B cell (primary cell): Measurements from ENCODE around the gene ZBTB44. TPM values are rescaled to one million over a fixed set of nuclear protein-coding genes. Genes with fewer than 3 reads are reported as not detected.

Source experiments
- ATAC-seq: fragments of 200-7000 bp; cut with Tn5 transposase; one replicate; pipeline ENCODE4 v1.10.0; 2021; ENCODE audit warnings: low read depth, mild to moderate bottlenecking, moderate number of reproducible peaks, moderate library complexity
- CTCF ChIA-PET: fragments of 350-600 bp; sonication (Branson Sonifier 250); formaldehyde crosslinking; loops from one replicate; lab custom pipeline; 2021; ENCODE audit warnings: antibody characterized with exemption, inconsistent platforms; lab: Charles Lee
- POLR2A ChIA-PET: fragments of 350-600 bp; sonication (Branson Sonifier 250); formaldehyde crosslinking; loops from one replicate; lab custom pipeline; 2021; ENCODE audit warnings: antibody characterized with exemption; lab: Charles Lee
- DNase-seq: peaks from one replicate; pipeline ENCODE4 v3.0.0; 2013
- H2AFZ ChIP-seq: 2 replicates; pipeline ENCODE4 v1.6.1; 2012; ENCODE audit warnings: mild to moderate bottlenecking, low read depth, low read length; ENCODE audit not compliant: insufficient read depth, poor library complexity, severe bottlenecking
- H3K27ac ChIP-seq, 2 donors: 1 replicate in 1 of 2; 2 replicates in 1 of 2; pipeline ENCODE4 v1.5.1; 2012 to 2013; ENCODE audit warnings: low read length in 2 of 2, mild to moderate bottlenecking in 2 of 2, moderate library complexity in 1 of 2
- H3K27me3 ChIP-seq, 4 experiments: fragments of 200-600 bp in 1 of 4; sonication (generic) in 1 of 4; replicated peaks in 1 of 4; 1 replicate in 2 of 4; 2 replicates in 2 of 4; pipeline versions ENCODE4 v1.6.1 to v1.7.0; 2013 to 2016; ENCODE audit warnings: low read length in 3 of 4, mild to moderate bottlenecking in 2 of 4, mixed read lengths in 1 of 4, moderate library complexity in 1 of 4; ENCODE audit not compliant: insufficient read depth in 4 of 4, control insufficient read depth in 3 of 4; ENCODE audit errors: control extremely low read depth in 1 of 4
- H3K36me3 ChIP-seq, 2 experiments: replicated peaks in 1 of 2; 1 replicate in 1 of 2; 2 replicates in 1 of 2; pipeline versions ENCODE4 v1.6.1 to v1.7.1; 2013; ENCODE audit warnings: low read length in 1 of 2; ENCODE audit not compliant: insufficient read depth in 2 of 2, control insufficient read depth in 1 of 2; ENCODE audit errors: control extremely low read depth in 1 of 2, extremely low read depth in 1 of 2
- H3K4me1 ChIP-seq, 2 donors: fragments of 200-600 bp in 1 of 2; sonication (generic) in 1 of 2; 1 replicate in 1 of 2; 2 replicates in 1 of 2; pipeline versions ENCODE4 v1.5.1 to v1.6.1; 2013 to 2017; ENCODE audit warnings: low read length in 2 of 2; ENCODE audit not compliant: control insufficient read depth in 2 of 2, insufficient read depth in 2 of 2
- H3K4me2 ChIP-seq: replicated peaks from 2 replicates; pipeline ENCODE3; 2012; ENCODE audit warnings: mild to moderate bottlenecking, low read depth, low read length; ENCODE audit not compliant: poor library complexity, severe bottlenecking
- H3K4me3 ChIP-seq, 5 experiments: fragments of 200-600 bp in 1 of 5; sonication (generic) in 1 of 5; 1 replicate in 3 of 5; 2 replicates in 2 of 5; pipeline versions ENCODE4 v1.5.1 to v1.7.0; 2011 to 2016; ENCODE audit warnings: low read length in 4 of 5, mild to moderate bottlenecking in 4 of 5, low read depth in 2 of 5, control low read depth in 1 of 5, moderate library complexity in 1 of 5; ENCODE audit not compliant: insufficient read depth in 1 of 5; ENCODE audit errors: control extremely low read depth in 1 of 5, extremely low read depth in 1 of 5
- H3K79me2 ChIP-seq: fragments of 200-600 bp; sonication (generic); one replicate; pipeline ENCODE4 v1.6.0; 2016; ENCODE audit warnings: low read length; ENCODE audit not compliant: control insufficient read depth, insufficient read depth
- H3K9ac ChIP-seq: fragments of 200-600 bp; sonication (generic); 2 replicates; pipeline ENCODE4 v1.6.1; 2017; ENCODE audit warnings: mild to moderate bottlenecking, low read length, moderate library complexity
- H3K9me3 ChIP-seq, 3 donors: one replicate each; pipeline versions ENCODE4 v1.6.1 to v1.7.1; 2013; ENCODE audit warnings: low read length in 2 of 3; ENCODE audit not compliant: control insufficient read depth in 2 of 3, insufficient read depth in 1 of 3; ENCODE audit errors: control extremely low read depth in 1 of 3
- H4K20me1 ChIP-seq: 2 replicates; pipeline ENCODE4 v1.6.0; 2012; ENCODE audit warnings: mild to moderate bottlenecking, low read length; ENCODE audit not compliant: insufficient read depth, control insufficient read depth, poor library complexity, severe bottlenecking
- H3K27ac Mint-ChIP-seq: one replicate; pipeline ENCODE4 v1.8.0; 2021; ENCODE audit warnings: mixed read lengths
- H3K27me3 Mint-ChIP-seq: one replicate; pipeline ENCODE4 v1.8.0; 2021; ENCODE audit warnings: mixed read lengths
- H3K4me1 Mint-ChIP-seq: one replicate; pipeline ENCODE4 v1.8.0; 2021; ENCODE audit warnings: mixed read lengths
- H3K4me3 Mint-ChIP-seq: one replicate; pipeline ENCODE4 v1.8.0; 2021; ENCODE audit warnings: mixed read lengths
- H3K9me3 Mint-ChIP-seq: one replicate; pipeline ENCODE4 v1.8.0; 2022; ENCODE audit warnings: mixed read lengths; ENCODE audit not compliant: insufficient read depth
- EZH2 ChIP-seq: IDR thresholded peaks from 2 replicates; pipeline ENCODE4 v1.6.1; 2012; ENCODE audit warnings: borderline replicate concordance, low read depth, mild to moderate bottlenecking, moderate library complexity, low read length; ENCODE audit not compliant: insufficient read depth, poor library complexity, severe bottlenecking
- WGBS: methylation state at CpG from one replicate; pipeline ENCODE4 v1.1.5; 2013; ENCODE audit warnings: missing lambda C conversion rate; ENCODE audit not compliant: insufficient coverage; 5-methylcytosine and 5-hydroxymethylcytosine counted together
- intact Hi-C: fragments of 100-400 bp; cut with micrococcal nuclease; formaldehyde crosslinking; loops from one replicate; pipeline ENCODE4 v1.10.0; 2022
- polyA plus RNA-seq: library from polyadenylated mRNA; depleted of rRNA; stranded (reverse); fragments of >200 nt; gene quantifications from 2 replicates; pipeline ENCODE4 v1.2.3, GENCODE V29; 2012
- total RNA-seq, 2 donors: library from RNA; stranded (reverse); fragments of 120-200 nt in 1 of 2; gene quantifications; 1 replicate in 1 of 2; 2 replicates in 1 of 2; pipeline versions ENCODE4 v1.2.3 to v1.2.4, GENCODE V29; 2013 to 2022
- TF ChIP-seq, protein P1 (sequence below): fragments of 200-600 bp; IDR thresholded peaks from one replicate; pipeline ENCODE4 v1.8.0; 2022; ENCODE audit warnings: antibody characterized with exemption, mild to moderate bottlenecking

Gene ZBTB44
- total and polyA plus RNA-seq, 2 donors (not counting 1 experiment from before 2014, with no cell fraction given): 23.3 to 89.4 TPM

DNA sequence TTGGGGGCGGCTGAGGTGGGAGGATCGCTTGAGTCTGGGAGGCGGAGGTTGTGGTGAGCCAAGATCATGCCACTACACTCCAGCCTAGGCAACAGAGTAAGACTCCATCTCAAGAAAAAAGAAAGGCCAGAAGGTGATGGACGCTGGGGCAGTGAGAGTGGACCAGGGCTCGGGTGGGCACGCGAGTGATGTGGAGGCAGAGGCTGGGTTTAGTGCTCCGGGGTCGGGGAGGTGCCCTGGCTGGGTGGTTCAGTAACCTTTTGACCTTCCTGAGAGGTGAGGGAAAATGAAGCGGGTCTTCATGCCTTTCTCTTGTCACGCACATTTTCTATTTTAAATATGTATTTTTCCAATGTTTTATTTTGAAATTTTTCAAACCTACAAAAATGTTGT is 110.0 kb downstream of the ZBTB44 start:
- no peak overlapping the region for H3K27ac ChIP-seq
- H3K27me3 Mint-ChIP-seq: no peaks in the 10 kb centered on the region
- H3K36me3 ChIP-seq: peaks cover 0 to 25% of the 10 kb centered on the region in 2 experiments
- no peak overlapping the region for H2AFZ ChIP-seq
- ATAC-seq (no peak), DNase-seq (no peak)
- peaks cover 18 to 24% of the 10 kb centered on the region in 2 donors for H3K4me1 ChIP-seq
- no peaks in the 10 kb centered on the region for H3K79me2 ChIP-seq
- 90% methylated on average over 5 of the region's 11 CpGs for WGBS
- no peaks in the 10 kb centered on the region for H3K9me3 Mint-ChIP-seq
- ChIA-PET POLR2A (no interaction called here), CTCF (no interaction called here)
- H3K27ac Mint-ChIP-seq: no peak overlapping the region
- no peak overlapping the region for H3K4me2 ChIP-seq
- TF ChIP-seq, protein P1, sequence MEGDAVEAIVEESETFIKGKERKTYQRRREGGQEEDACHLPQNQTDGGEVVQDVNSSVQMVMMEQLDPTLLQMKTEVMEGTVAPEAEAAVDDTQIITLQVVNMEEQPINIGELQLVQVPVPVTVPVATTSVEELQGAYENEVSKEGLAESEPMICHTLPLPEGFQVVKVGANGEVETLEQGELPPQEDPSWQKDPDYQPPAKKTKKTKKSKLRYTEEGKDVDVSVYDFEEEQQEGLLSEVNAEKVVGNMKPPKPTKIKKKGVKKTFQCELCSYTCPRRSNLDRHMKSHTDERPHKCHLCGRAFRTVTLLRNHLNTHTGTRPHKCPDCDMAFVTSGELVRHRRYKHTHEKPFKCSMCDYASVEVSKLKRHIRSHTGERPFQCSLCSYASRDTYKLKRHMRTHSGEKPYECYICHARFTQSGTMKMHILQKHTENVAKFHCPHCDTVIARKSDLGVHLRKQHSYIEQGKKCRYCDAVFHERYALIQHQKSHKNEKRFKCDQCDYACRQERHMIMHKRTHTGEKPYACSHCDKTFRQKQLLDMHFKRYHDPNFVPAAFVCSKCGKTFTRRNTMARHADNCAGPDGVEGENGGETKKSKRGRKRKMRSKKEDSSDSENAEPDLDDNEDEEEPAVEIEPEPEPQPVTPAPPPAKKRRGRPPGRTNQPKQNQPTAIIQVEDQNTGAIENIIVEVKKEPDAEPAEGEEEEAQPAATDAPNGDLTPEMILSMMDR: no peak
- no peak for TF ChIP-seq EZH2
- H3K4me3 Mint-ChIP-seq: no peak overlapping the region
- no peak overlapping the region for H3K4me3 ChIP-seq
- H3K9ac ChIP-seq: no peak overlapping the region
- H3K27me3 ChIP-seq: no peaks in the 10 kb centered on the region
- intact Hi-C loops: no loop called here
- peaks cover 0 to 10% (median 0%) of the 10 kb centered on the region in 3 donors for H3K9me3 ChIP-seq
- H4K20me1 ChIP-seq: no peaks in the 10 kb centered on the region
- peaks cover 29% of the 10 kb centered on the region for H3K4me1 Mint-ChIP-seq

DNA sequence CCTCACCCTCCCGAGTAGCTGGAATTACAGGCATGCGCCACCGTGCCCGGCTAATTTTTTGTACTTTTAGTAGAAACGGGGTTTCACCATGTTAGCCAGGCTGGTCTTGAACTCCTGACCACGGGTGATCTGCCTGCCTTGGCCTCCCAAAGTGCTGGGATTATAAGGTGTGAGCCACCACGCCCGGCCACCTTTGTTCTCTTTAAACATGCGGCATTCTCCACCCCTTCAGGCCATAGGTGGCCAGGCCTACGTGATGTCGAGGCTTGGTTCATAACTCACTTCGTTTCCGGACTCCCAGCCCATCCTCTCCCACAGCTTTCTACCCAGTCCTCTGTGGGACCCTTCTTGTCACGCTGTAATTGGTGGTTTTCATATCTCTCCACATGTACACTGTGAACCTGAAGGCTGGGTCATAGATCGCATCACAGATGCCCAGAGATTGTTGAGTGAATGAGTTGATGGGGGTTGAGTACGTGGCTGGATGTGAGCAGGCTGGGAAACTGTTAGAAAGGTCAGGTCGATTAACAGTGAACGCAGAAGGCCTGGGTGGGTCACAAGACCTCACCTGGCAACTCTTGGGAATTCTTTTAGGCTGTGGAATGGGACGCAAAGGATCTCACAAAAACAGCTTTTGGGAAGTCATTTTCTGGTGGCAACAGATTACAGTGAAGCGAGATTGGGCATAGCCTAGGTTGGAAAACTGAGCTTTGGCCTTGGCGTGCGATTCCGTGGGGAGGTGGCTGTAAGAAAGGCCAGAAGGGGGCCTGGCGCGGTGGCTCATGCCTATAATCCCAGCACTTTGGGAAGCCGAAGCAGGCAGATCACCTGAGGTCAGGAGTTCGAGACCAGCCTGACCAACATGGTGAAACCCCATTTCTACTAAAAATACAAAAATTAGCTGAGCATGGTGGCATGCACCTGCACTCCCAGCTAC is 110.7 kb downstream of the ZBTB44 start:
- H3K27me3 Mint-ChIP-seq: no peaks in the 10 kb centered on the region
- Histone ChIP-seq H4K20me1 (no peaks in the 10 kb centered on the region), H3K79me2 (no peaks in the 10 kb centered on the region), H3K27me3 (no peaks in the 10 kb centered on the region), H3K4me3 (no peak overlapping the region), H3K36me3 (peaks cover 0 to 30% of the 10 kb centered on the region in 2 experiments), H3K4me1 (peaks cover 18 to 24% of the 10 kb centered on the region in 2 donors), H3K4me2 (peak overlapping the region; percentile 23), H2AFZ (no peak overlapping the region), H3K9ac (no peak overlapping the region), H3K9me3 (peaks cover 0 to 10% (median 0%) of the 10 kb centered on the region in 3 donors), H3K27ac (no peak overlapping the region)
- POLR2A ChIA-PET: no interaction called here
- TF ChIP-seq, protein P1: no peak
- no peak for TF ChIP-seq EZH2
- WGBS: 98% methylated on average over 24 of the region's 27 CpGs
- intact Hi-C loops: no loop called here
- H3K4me3 Mint-ChIP-seq: peak overlapping the region; percentile 67
- ATAC-seq: no peak
- CTCF ChIA-PET: interaction anchor here (1.4 kb wide), 1 partner anchor 9 kb away, joined by 8 read pairs; no protein-coding TSS in a partner anchor
- H3K27ac Mint-ChIP-seq: peak overlapping the region; percentile 47
- DNase-seq: no peak
- peaks cover 29% of the 10 kb centered on the region for H3K4me1 Mint-ChIP-seq
- no peaks in the 10 kb centered on the region for H3K9me3 Mint-ChIP-seq
